ENCODE measurements around the gene SIVA1. TPM values are rescaled to one million over a fixed set of nuclear protein-coding genes. Genes with fewer than 3 reads are reported as not detected.

SIVA1 gene
- 31.0 and 56.4 TPM in 2 replicates for total RNA-seq

GRCh38 chr14:104752735-104753527, at the start of gene SIVA1:
TSS of gene SIVA1 (plus strand) at chr14:104753147. CDS start at chr14:104753202, 55 bp downstream.

GRCh38 chr14:104723651-104724406, 29.1 kb upstream of the SIVA1 start, which contains the start of gene ADSS1:
TSS of gene ADSS1 (plus strand) at chr14:104724229. CDS start at chr14:104724271, 42 bp downstream.

GRCh38 chr14:104794993-104795780, 42.2 kb downstream of the SIVA1 start, which contains the start of gene AKT1:
TSS of gene AKT1 (minus strand) at chr14:104795748. CDS start at chr14:104792643, 3,105 bp downstream.

GRCh38 chr14:104800771-104801519, 48.0 kb downstream of the SIVA1 start, which contains the start of gene ZBTB42:
TSS of gene ZBTB42 (plus strand) at chr14:104801101. CDS start at chr14:104801198, 97 bp downstream.

Other genes with a start within 250 kb of the SIVA1 start
- gene C14orf180, start 173.4 kb upstream of the SIVA1 start, total RNA-seq: not detected in 2 replicates
- gene TMEM179, start 148.4 kb upstream of the SIVA1 start, total RNA-seq: not detected in 2 replicates
- 24.3 and 84.5 TPM in 2 replicates for gene INF2, start 63.5 kb upstream of the SIVA1 start, total RNA-seq
- 3.8 and 11.5 TPM in 2 replicates for gene ADSS1, start 28.9 kb upstream of the SIVA1 start, total RNA-seq
- gene AKT1, start 42.6 kb downstream of the SIVA1 start, total RNA-seq: 88.9 and 171 TPM in 2 replicates
- gene ZBTB42, start 48.0 kb downstream of the SIVA1 start, total RNA-seq: 3.8 and 5.1 TPM in 2 replicates
- 37.6 and 72.1 TPM in 2 replicates for gene CEP170B, start 112.1 kb downstream of the SIVA1 start, total RNA-seq
- gene PLD4, start 171.7 kb downstream of the SIVA1 start, total RNA-seq: not detected in 2 replicates
- 283 and 1,136 TPM in 2 replicates for gene AHNAK2, start 225.2 kb downstream of the SIVA1 start, total RNA-seq
- gene CLBA1, start 232.6 kb downstream of the SIVA1 start, total RNA-seq: 11.8 and 13.0 TPM in 2 replicates

Data from nasal cavity respiratory epithelium epithelial cell of viscerocranial mucosa (primary cell).